Activated naive CD4-positive, alpha-beta T cell treated with anti-CD3 and anti-CD28 coated beads for 36 hours (primary cell): ENCODE data around the gene STARD9. TPM values are rescaled to one million over a fixed set of nuclear protein-coding genes. Genes with fewer than 3 reads are reported as not detected.
A peak's percentile ranks its signal among the peaks of the same experiment; 100 is the strongest.
"Not testable (repeated sequence)": the region's sequence is repeated elsewhere in the genome, so short reads cannot be mapped to it uniquely, and the experiment has no call there.

Experiments used
- CTCF ChIA-PET: fragments of 350-600 bp; sonication (Branson Sonifier 250); formaldehyde crosslinking; loops from one replicate; lab custom pipeline; 2021; ENCODE audit warnings: antibody characterized with exemption; lab: Charles Lee
- DNase-seq: peaks from one replicate; pipeline ENCODE4 v3.0.0-alpha.2; 2020
- H3K27ac Mint-ChIP-seq: one replicate; pipeline ENCODE4 v1.8.0; 2021; ENCODE audit warnings: mild to moderate bottlenecking, mixed read lengths
- H3K27me3 Mint-ChIP-seq: one replicate; pipeline ENCODE4 v1.8.0; 2021; ENCODE audit warnings: low read depth, mixed read lengths
- H3K36me3 Mint-ChIP-seq: one replicate; pipeline ENCODE4 v1.8.0; 2021; ENCODE audit warnings: low read depth, mixed read lengths
- H3K4me1 Mint-ChIP-seq: one replicate; pipeline ENCODE4 v1.8.0; 2021; ENCODE audit warnings: low read depth, mixed read lengths
- H3K4me3 Mint-ChIP-seq: one replicate; pipeline ENCODE4 v1.8.0; 2021; ENCODE audit warnings: mild to moderate bottlenecking, moderate library complexity, mixed read lengths
- H3K9me3 Mint-ChIP-seq: one replicate; pipeline ENCODE4 v1.8.0; 2021; ENCODE audit warnings: mixed read lengths
- intact Hi-C: fragments of 100-400 bp; cut with micrococcal nuclease; formaldehyde crosslinking; loops from one replicate; pipeline ENCODE4 v1.15.1; 2023
- total RNA-seq, 2 experiments: library from RNA; stranded (reverse); gene quantifications; one replicate each; pipeline ENCODE4 v1.2.3, GENCODE V29; 2021

STARD9 gene
- 1 to 10 TPM; 1.9 to 2.5 TPM for total RNA-seq

DNA sequence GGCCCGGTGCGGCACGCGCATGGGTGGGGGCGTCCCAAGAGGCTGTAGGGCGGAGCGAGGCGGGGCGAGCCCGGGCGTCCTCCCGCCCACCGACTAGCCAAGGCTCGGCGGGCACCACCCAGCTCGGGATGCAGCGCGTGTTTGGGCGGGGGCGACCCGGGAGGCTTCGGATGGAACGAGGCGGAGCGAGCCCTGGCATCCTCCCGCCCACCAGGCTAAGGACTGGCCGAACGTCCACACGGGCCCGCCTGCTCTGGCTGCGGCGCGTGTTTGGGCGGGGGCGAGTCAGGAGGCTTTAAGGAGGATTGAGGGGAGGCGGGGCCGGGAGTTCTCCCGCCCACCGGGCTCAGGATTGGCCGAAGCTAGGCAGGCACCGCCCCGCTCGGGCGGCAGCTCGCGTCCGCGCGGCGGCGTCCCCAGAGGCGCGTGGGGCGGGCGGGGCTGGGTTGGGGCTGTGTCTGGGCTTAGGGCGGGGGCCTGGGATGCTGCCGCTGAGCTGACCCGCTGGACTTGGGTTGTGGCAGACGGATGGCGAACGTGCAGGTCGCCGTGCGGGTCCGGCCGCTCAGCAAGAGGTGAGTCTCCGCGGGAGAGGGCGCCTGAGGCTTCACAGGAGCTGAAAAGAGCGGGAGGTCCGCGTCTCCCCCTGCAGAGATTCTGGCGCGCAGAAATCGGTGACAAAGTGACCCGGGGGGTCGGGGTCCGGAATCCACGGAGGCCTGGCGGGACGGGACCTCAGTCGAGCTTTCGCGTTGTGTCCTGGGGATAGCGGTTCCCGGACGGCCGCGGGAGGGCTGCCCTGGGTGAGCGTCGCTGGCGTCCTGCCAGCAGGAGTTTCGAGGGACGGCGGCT is at the start of gene STARD9:
STARD9 (plus strand) TSS at position 419 of the 852 bp plus-strand sequence; CDS start at position 529, 110 bp downstream.
- Mint-ChIP-seq H3K4me1 (peaks cover 14% of the 10 kb centered on the region), H3K27me3 (peaks cover 28% of the 10 kb centered on the region), H3K36me3 (no peaks in the 10 kb centered on the region), H3K27ac (no peak within 1 kb of the TSS), H3K4me3 (peak within 1 kb of the TSS; percentile 86), H3K9me3 (no peaks in the 10 kb centered on the region)
- CTCF ChIA-PET: interaction anchor here (1.0 to 1.1 kb wide), 2 partner anchors 31 to 383 kb away, joined by 3 read pairs; no protein-coding TSS in a partner anchor
- intact Hi-C loops: loop anchor here (1.0 to 10.0 kb wide), 7 partner anchors 27 to 529 kb away; partner anchors contain the start of genes CDAN1, GANC, HAUS2 and LRRC57
- DNase-seq: peak; percentile 95

DNA sequence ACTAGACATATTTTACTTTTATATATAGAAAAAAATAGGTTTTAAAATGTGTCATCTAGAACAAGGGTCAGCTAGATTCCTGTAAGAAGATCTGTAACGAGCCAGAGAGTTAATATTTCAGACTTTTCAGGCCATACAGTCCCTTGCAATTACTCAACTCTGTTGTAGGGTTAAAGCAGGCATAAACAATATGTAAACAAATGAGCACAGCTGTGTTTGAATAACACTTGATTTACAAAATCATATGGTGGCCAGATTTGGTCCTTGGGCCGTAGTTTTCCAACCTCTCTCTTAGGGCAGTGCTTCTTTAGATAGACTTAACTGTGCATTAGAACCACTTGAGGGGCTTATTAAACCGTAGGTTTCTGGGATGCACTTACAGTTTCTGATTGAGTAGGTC is 46.4 kb upstream of the STARD9 start:
- Mint-ChIP-seq H3K4me3 (no peak overlapping the region), H3K36me3 (peaks cover 11% of the 10 kb centered on the region), H3K27me3 (no peaks in the 10 kb centered on the region), H3K9me3 (no peaks in the 10 kb centered on the region), H3K27ac (no peak overlapping the region), H3K4me1 (no peaks in the 10 kb centered on the region)
- intact Hi-C loops: no loop called here
- no peak for DNase-seq
- CTCF ChIA-PET: no interaction called here

DNA sequence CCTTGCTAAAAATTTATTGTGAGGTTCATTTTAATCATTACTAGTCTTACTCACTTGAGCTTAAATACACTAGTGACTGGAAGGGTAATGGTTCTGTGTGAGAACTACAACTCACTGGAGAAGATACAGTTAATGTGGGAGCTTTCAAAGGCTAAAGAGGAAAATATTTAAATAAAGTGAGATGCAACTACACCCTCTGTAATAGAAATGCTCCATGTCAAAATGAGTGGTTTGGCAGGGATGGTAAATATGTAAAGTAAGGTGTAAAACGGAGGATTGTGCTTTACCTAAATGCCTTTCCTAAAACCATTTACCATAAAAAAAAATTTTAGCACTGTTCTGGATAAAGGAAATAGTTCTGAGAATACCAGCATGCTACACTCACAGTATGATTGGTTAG is 42.2 kb upstream of the STARD9 start:
- Mint-ChIP-seq H3K27me3 (no peaks in the 10 kb centered on the region), H3K36me3 (peaks cover 17% of the 10 kb centered on the region), H3K9me3 (no peaks in the 10 kb centered on the region), H3K27ac (no peak overlapping the region), H3K4me1 (no peaks in the 10 kb centered on the region), H3K4me3 (no peak overlapping the region)
- intact Hi-C loops: no loop called here
- DNase-seq: no peak
- CTCF ChIA-PET: interaction anchor here (0.6 kb wide), 1 partner anchor 11 kb away, joined by 3 read pairs; no protein-coding TSS in a partner anchor

DNA sequence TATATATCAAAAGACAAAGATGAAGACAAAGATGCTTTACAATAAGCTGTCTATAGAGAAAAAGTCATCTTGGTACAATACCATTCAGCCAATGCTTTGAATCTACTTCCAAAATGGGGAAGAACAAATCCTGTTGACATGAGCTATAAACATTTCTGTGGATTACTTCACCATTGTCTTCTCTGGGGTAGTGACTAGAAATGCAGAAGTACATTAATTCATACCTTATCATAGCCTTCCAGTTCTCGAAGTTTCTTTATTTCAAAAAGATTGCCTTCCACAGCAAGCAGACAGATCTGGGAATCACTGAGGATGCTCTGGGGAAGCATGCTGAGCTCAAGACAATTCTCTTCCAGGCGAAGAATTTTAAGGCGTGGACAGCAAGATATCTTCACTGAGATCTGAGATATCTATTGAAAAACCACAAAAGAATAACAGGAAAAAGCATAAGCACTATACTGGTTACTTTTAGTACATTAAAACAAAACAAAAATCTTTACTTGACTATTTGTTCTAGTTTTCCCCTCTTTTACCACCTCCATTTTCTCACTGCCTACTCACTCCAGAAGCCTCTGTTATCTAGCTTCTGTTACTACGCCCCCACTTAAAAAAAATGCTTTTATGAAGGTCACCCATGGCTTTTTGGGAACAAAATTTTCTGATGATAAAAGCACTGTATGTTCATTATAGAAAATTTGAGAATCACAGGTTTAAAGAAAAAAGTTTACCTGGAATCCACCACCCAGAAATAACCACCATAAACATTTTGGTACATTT is 30.4 kb upstream of the STARD9 start:
- DNase-seq: no peak
- intact Hi-C loops: no loop called here
- Mint-ChIP-seq H3K4me1 (peaks cover 27% of the 10 kb centered on the region), H3K27me3 (no peaks in the 10 kb centered on the region), H3K9me3 (no peaks in the 10 kb centered on the region), H3K36me3 (peaks cover 21% of the 10 kb centered on the region), H3K4me3 (no peak overlapping the region), H3K27ac (no peak overlapping the region)
- CTCF ChIA-PET: no interaction called here

DNA sequence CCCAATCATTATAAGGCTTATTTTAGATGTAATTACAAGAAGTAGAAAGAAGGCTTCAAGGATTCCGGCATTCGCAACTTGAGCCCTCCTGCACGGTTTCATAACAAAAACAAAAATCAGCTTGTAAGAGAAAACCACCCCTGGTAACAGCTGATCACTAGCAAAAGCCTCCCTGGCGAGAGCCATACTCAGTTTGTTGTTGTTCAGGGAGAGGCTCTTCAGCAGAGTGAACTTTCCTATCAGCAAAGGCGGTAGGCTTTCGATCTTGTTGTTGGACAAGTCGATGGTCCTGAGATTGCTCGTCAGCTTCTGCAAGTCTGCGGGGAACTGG is 27.5 kb upstream of the STARD9 start:
- Mint-ChIP-seq H3K4me1 (peaks cover 40% of the 10 kb centered on the region), H3K27ac (peak overlapping the region; percentile 89), H3K36me3 (peaks cover 16% of the 10 kb centered on the region), H3K4me3 (peak overlapping the region; percentile 95), H3K27me3 (no peaks in the 10 kb centered on the region), H3K9me3 (no peaks in the 10 kb centered on the region)
- CTCF ChIA-PET: interaction anchor here (1.3 to 1.4 kb wide), 2 partner anchors 9 to 10 kb away, joined by 3 read pairs; no protein-coding TSS in a partner anchor
- intact Hi-C loops: loop anchor here (1.0 to 2.0 kb wide), 5 partner anchors 27 to 275 kb away; partner anchors contain the start of genes GANC, SNAP23, STARD9 and TMEM87A
- DNase-seq: no peak

DNA sequence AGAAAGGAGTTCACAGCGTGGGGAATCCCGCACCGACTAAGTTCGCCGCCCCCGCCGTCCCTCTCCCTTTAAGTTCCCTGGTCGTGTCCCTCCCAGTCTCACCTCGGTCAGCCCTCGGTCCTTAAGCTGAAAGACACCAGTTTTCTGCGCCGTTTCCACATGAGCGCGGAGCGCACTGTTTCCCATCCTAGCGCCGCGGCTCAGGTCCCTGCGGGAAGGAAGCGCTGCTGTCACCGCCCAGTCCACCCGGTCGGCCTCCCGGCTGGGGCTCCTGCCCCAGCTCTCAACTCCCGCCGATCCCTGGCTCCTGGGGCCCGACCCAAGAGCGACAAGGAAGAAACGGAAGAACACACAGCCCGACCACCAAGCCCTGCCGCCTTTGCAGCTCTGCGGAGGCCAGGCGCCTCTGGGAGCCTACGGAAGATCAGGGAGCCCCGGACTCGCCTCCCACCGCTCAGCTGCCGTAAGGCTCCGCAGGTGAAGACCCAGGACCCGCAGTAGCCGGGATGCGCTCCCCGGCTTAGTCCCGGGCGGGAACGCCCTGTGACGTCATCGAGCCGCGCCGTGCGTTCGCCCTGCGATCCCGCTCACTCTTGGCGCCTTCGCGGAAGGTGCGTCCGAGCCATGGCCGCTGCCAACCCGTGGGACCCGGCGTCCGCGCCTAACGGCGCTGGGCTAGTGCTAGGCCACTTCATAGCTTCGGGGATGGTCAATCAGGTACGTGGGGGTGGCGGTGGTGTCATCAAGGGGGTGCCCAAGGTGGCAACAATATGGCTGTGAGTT is 27.0 kb upstream of the STARD9 start, which contains the start of the genes HAUS2 and LRRC57:
HAUS2 (plus strand) TSS at position 590 of the 783 bp plus-strand sequence; CDS start at position 625, 35 bp downstream.
LRRC57 (minus strand) TSS at position 545 of the 783 bp plus-strand sequence; CDS start at position 186, 359 bp downstream.
- Mint-ChIP-seq H3K4me1 (peaks cover 41% of the 10 kb centered on the region), H3K27ac (peak within 1 kb of the TSS; percentile 89), H3K36me3 (peaks cover 14% of the 10 kb centered on the region), H3K9me3 (no peaks in the 10 kb centered on the region), H3K27me3 (no peaks in the 10 kb centered on the region), H3K4me3 (peak within 1 kb of the TSS; percentile 95)
- peak; percentile 90 for DNase-seq
- intact Hi-C loops: loop anchor here (1.0 to 2.0 kb wide), 5 partner anchors 27 to 276 kb away; partner anchors contain the start of genes GANC, SNAP23, STARD9 and TMEM87A
- CTCF ChIA-PET: interaction anchor here (0.6 to 1.4 kb wide), 4 partner anchors 9 to 788 kb away, joined by 3 read pairs; no protein-coding TSS in a partner anchor

DNA sequence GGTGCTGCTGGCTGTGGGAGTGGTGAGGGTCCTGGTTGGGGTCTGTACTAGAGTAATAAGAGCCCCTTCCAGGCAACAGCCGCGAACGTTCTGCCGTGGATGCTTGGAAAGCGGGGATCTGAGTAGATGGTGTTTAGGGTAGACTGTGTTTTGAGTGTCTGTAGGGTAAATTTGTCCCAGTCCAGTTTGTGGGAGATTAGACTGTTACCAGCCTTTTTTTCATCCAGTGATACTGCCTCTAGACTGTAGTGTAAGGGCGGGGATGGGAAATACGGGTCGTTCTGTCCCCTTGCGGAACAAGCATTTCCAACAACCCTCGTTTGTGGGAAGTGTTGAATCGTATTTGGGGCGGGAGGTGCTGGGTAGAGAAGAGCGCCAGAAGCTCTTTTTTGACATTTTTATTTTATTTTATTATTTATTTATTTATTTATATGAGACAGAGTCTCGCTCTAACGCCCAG is 26.3 kb upstream of the STARD9 start:
- H3K27ac Mint-ChIP-seq: peak overlapping the region; percentile 89
- no peaks in the 10 kb centered on the region for H3K9me3 Mint-ChIP-seq
- intact Hi-C loops: loop anchor here (2.0 kb wide), 2 partner anchors 58 to 276 kb away; partner anchors contain the start of genes GANC, TMEM87A and ZNF106
- H3K4me3 Mint-ChIP-seq: peak overlapping the region; percentile 95
- peak; percentile 22 for DNase-seq
- H3K4me1 Mint-ChIP-seq: peaks cover 47% of the 10 kb centered on the region
- no peaks in the 10 kb centered on the region for H3K27me3 Mint-ChIP-seq
- H3K36me3 Mint-ChIP-seq: peaks cover 11% of the 10 kb centered on the region
- CTCF ChIA-PET: interaction anchor here (0.6 to 1.1 kb wide), 4 partner anchors 14 to 789 kb away, joined by 3 read pairs; no protein-coding TSS in a partner anchor

DNA sequence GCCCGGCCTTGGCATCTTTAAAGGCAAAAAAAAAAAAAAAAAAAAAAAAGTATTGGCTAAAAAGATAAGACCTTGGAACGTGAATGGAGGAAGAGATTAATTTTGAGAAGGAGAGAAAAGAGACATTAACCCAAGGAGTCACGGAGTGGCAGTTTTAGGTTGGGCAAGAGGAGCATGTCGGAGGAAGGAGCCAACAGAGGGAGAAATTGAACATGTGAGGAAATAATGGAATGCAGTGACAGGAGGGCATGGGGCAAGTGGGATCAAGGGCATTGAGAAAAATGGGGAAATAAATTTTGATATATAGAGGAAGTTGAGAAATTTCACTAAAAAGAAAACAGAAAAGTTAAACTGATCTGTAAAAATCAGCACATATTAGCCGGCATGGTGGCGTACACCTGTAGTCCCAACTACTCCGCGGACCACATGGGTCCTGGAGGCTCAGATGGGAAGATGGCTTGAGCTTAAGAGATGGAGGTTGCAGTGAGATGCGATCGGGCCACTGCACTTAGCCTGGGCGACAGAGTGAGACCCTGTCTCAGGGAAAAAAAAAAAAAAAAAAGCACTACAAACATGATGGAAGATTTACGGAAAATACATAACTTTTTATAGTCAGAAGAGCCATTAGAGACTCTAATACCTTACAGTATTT is 25.5 kb upstream of the STARD9 start:
- H3K27me3 Mint-ChIP-seq: no peaks in the 10 kb centered on the region
- CTCF ChIA-PET: no interaction called here
- peaks cover 50% of the 10 kb centered on the region for H3K4me1 Mint-ChIP-seq
- H3K4me3 Mint-ChIP-seq: peak overlapping the region; percentile 95
- H3K9me3 Mint-ChIP-seq: no peaks in the 10 kb centered on the region
- no peak for DNase-seq
- H3K27ac Mint-ChIP-seq: no peak overlapping the region
- intact Hi-C loops: loop anchor here (2.0 kb wide), 2 partner anchors 59 to 277 kb away; partner anchors contain the start of genes GANC, TMEM87A and ZNF106
- peaks cover 11% of the 10 kb centered on the region for H3K36me3 Mint-ChIP-seq

DNA sequence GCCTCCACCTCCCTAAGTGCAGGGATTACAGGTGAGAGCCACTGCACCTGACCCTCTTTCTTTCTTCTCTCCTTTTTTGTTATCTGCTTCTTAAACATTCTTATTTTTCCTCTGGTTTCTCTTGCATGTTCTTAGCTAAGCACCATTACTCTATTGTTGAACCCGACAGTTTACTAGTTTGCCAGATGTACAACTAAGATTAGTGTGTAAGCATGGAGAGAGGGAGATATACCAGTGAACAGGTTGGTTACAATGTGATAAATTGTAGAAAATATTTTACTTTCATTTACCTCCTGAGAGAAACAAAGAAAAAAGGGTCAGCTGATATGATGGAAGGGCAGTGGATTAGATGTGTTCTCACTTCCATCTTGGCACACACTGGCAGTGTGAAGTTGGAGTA is 21.9 kb upstream of the STARD9 start:
- Mint-ChIP-seq H3K4me1 (peaks cover 31% of the 10 kb centered on the region), H3K36me3 (peaks cover 8% of the 10 kb centered on the region), H3K9me3 (no peaks in the 10 kb centered on the region), H3K4me3 (no peak overlapping the region), H3K27ac (no peak overlapping the region), H3K27me3 (no peaks in the 10 kb centered on the region)
- no peak for DNase-seq
- intact Hi-C loops: no loop called here
- CTCF ChIA-PET: no interaction called here

DNA sequence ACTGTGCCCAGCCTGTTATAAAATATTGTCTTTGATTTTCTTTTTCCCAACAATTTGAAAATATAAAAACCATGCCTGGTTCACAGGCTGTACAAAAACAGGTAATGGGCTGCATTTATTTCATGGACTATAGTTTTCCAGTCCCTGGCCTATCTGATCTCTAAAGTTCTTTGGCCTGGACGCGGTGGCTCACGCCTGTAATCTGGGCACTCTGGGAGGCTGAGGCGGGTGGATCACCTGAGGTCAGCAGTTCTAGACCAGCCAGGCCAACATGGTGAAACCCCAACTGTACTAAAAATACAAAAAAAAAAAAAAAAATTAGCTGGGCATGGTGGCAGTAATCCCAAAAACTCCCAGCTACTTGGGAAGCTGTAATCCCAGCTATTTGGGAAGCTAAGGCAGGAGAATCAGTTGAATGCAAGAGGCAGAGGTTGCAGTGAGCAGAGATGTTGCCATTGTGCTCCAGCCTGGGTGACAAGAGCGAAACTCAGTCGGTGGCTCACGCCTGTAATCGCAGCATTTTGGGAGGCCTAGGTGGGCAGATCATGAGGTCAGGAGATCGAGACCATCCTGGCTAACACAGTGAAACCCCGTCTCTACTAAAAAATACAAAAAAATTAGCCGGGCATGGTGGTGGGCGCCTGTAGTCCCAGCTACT is 18.7 kb upstream of the STARD9 start:
- intact Hi-C loops, DNase-seq, H3K9me3 Mint-ChIP-seq, H3K27ac Mint-ChIP-seq, H3K4me3 Mint-ChIP-seq, H3K27me3 Mint-ChIP-seq, CTCF ChIA-PET: not testable (repeated sequence)
- Mint-ChIP-seq H3K4me1 (peaks cover 20% of the 10 kb centered on the region), H3K36me3 (peaks cover 11% of the 10 kb centered on the region)
